ENCODE results near the gene DGKH. TPM values are rescaled to one million over a fixed set of nuclear protein-coding genes. Genes with fewer than 3 reads are reported as not detected.
"Not testable (repeated sequence)": the region's sequence is repeated elsewhere in the genome, so short reads cannot be mapped to it uniquely, and the experiment has no call there.

DGKH gene
- total and polyA plus RNA-seq, 8 donors = 9.8 to 17.1 (median 12.0) TPM

DNA sequence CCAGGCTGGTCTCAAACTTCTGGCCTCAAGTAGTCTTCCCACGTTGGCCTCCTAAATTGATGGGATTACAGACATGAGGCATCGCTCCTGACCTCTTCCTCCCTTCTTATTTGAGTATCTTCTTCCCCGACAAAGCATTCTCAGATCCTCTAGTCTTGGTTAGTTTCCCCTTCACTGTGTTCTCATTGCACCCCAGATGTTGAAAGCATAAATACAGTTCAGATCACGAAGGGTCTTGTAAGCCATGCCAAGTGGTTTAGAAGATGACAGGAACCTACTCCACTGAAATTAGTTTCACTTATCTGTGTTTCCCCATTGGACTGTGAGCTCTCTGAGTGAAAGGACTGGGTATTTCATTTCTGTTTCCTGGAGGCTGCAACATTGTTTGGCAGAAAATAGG is 100.7 kb downstream of the DGKH start:
- no peaks in the 10 kb centered on the region for H3K36me3 ChIP-seq
- no peak for DNase-seq

DNA sequence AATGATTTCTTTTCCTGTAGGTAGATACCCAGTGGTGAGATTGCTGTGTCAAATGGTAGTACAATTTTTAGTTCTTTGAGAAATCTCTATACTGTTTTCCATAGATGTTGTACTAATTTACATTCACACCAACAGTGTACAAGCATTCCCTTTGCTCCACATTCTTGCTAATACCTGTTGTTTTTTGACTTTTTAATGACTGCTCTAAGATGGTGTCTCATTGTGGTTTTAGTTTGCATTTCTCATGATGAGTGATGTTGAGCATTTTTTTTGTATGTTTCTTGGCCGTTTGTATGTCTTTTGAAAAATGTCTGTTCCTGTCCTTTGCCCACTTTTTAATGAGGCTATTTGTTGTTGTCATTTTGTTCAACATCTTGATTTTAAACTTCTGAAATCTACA is 103.3 kb downstream of the DGKH start:
- no peak overlapping the region for H3K4me3 ChIP-seq
- no peaks in the 10 kb centered on the region for H3K27me3 ChIP-seq
- no peaks in the 10 kb centered on the region for H3K4me1 ChIP-seq
- ATAC-seq = no peak
- H3K9me3 ChIP-seq = no peaks in the 10 kb centered on the region
- no peak for DNase-seq
- peaks cover 0 to 9% of the 10 kb centered on the region in 2 donors for H3K36me3 ChIP-seq
- no peak for TF ChIP-seq CTCF (IDR thresholded peaks at IDR 0.05)
- no peak overlapping the region for H3K27ac ChIP-seq
- intact Hi-C loops (cut with DNase I) = no loop called here

More for the DNA sequence above, 100.7 kb downstream of the DGKH start:
- no peaks in the 10 kb centered on the region for H3K4me1 ChIP-seq
- no peak for TF ChIP-seq CTCF (IDR thresholded peaks at IDR 0.05)
- ATAC-seq = no peak
- no peaks in the 10 kb centered on the region for H3K27me3 ChIP-seq
- no peak overlapping the region for H3K27ac ChIP-seq
- H3K4me3 ChIP-seq = no peak overlapping the region
- intact Hi-C loops (cut with DNase I) = no loop called here
- no peaks in the 10 kb centered on the region for H3K9me3 ChIP-seq

DNA sequence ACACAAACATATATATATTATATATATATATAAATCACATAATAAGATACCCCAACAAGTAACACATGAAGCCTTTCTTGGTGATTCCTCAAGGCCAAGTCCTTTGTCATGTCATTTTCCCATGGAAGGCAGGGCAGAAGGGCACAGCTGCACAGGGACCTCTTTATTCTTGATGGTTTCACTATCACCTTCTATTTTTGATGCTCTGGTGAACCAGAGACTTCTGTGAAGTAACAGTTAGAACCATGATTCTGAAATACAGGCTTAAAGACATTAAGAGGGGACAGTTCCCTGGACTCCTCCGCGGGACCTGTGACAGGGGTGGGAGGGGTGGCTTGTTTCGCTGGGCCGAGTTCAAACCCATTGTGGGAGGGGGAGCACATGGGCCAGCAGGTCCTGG is 104.0 kb downstream of the DGKH start:
- Histone ChIP-seq H3K27me3 (no peaks in the 10 kb centered on the region), H3K4me1 (no peaks in the 10 kb centered on the region), H3K9me3 (no peaks in the 10 kb centered on the region), H3K4me3 (no peak overlapping the region), H3K27ac (no peak overlapping the region), H3K36me3 (peaks cover 0 to 9% of the 10 kb centered on the region in 2 donors)
- DNase-seq (no peak), ATAC-seq (no peak)
- intact Hi-C loops (cut with DNase I) = no loop called here
- TF ChIP-seq CTCF (IDR thresholded peaks at IDR 0.05) = no peak

GRCh38 chr13:42153199-42154113 is 105.0 kb downstream of the DGKH start:
- DNase-seq (no peak), ATAC-seq (no peak)
- no peak overlapping the region for H3K27ac ChIP-seq
- TF ChIP-seq CTCF (IDR thresholded peaks at IDR 0.05) = no peak
- H3K4me3 ChIP-seq = no peak overlapping the region
- H3K27me3 ChIP-seq = no peaks in the 10 kb centered on the region
- H3K9me3 ChIP-seq = no peaks in the 10 kb centered on the region
- no peaks in the 10 kb centered on the region for H3K4me1 ChIP-seq
- H3K36me3 ChIP-seq = peaks cover 0 to 9% of the 10 kb centered on the region in 2 donors
- intact Hi-C loops (cut with DNase I) = no loop called here

GRCh38 chr13:42155251-42155650 is 106.8 kb downstream of the DGKH start:
- Histone ChIP-seq H3K4me3 (no peak overlapping the region), H3K9me3 (no peaks in the 10 kb centered on the region), H3K4me1 (no peaks in the 10 kb centered on the region), H3K36me3 (peaks cover 0 to 19% of the 10 kb centered on the region in 2 donors), H3K27ac (no peak overlapping the region), H3K27me3 (no peaks in the 10 kb centered on the region)
- no peak for ATAC-seq
- TF ChIP-seq CTCF (IDR thresholded peaks at IDR 0.05) = no peak
- no peak for DNase-seq
- intact Hi-C loops (cut with DNase I) = no loop called here

- peaks cover 0 to 29% of the 10 kb centered on the region in 2 donors for H3K36me3 ChIP-seq
- H3K27me3 ChIP-seq; H3K9me3 ChIP-seq; H3K27ac ChIP-seq; ATAC-seq; intact Hi-C loops (cut with DNase I); H3K4me3 ChIP-seq; H3K4me1 ChIP-seq; DNase-seq: not testable (repeated sequence)
Measured at GRCh38 chr13:42163338-42163737, 114.9 kb downstream of the DGKH start.

DNA sequence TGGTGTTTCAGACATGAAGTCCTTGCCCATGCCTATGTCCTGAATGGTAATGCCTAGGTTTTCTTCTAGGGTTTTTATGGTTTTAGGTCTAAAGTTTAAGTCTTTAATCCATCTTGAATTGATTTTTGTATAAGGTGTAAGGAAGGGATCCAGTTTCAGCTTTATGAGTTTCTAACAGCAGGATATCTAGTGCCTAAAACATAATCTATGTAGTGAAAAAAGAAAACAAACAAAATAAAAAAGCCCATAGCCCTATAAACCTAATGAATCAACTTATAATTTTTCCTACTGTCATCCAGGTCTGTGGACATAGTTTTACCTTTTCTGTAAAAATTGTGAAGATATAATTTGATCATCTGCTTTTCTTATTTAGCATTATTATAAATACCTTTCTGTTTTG is 115.5 kb downstream of the DGKH start:
- H3K36me3 ChIP-seq = peaks cover 0 to 35% of the 10 kb centered on the region in 2 donors
- intact Hi-C loops (cut with DNase I); H3K27ac ChIP-seq; H3K27me3 ChIP-seq; H3K9me3 ChIP-seq; H3K4me1 ChIP-seq; DNase-seq; H3K4me3 ChIP-seq; ATAC-seq: not testable (repeated sequence)

All from left lung (tissue), 10 donors.